Measurements from ENCODE around the gene DNAH1.
A peak's percentile ranks its signal among the peaks of the same experiment; 100 is the strongest.
"Not testable (repeated sequence)": the region's sequence is repeated elsewhere in the genome, so short reads cannot be mapped to it uniquely, and the experiment has no call there.

DNAH1 gene

DNA sequence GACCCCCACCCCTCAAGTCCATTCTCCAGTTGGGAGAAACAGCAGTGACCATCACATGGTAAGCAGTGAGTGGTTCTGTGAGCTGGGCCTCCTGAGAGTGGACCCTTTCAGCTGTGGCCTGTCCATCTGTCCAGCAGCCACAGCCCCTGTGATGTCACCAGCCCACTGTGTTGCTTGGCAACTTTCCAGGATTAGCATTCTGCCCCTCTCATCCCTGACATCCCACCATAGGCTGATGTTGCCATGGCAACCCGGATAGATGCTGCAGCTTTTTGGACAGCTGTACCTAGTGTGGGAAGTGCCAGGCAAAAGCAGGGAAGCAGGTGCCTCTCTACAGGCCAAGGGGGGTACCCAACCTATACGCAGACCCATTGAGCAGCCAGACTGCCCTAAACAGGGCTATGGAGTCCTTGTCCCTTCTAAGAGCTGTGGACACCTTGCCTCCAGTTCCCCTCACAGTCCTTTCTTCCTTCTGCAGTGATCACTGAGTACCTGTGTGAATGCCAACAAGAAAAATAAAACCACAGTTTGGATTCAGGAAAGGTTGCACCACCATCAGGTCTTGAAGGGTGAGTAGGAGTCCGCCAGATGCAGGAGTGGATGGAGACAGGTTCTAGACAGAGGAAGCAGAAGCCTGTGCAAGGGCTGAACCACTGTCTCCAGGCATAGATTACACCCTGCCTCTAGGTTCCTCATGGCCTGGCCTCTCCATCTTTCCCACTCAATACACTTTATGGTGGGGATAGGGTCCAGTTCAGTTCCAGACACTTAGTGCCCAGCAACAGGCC is at the start of gene DNAH1:
Gene DNAH1 (plus strand): TSS at position 343 of the 788 bp plus-strand sequence. CDS start 6,124 bp downstream, outside the sequence.
- H3K27ac ChIP-seq (ENCODE audit: low read depth, low read length), result no peak within 1 kb of the TSS
- no peaks in the 10 kb centered on the region for H3K36me3 ChIP-seq (ENCODE audit: control insufficient read depth, insufficient read depth, low read length)
- H3K4me3 ChIP-seq (ENCODE audit: low read length), result peak within 1 kb of the TSS; percentile 71
- no peak within 1 kb of the TSS for H3K9ac ChIP-seq (ENCODE audit: low read length)
- H3K4me1 ChIP-seq (ENCODE audit: control insufficient read depth, insufficient read depth, low read length), result no peaks in the 10 kb centered on the region
- no peaks in the 10 kb centered on the region for H3K27me3 ChIP-seq (ENCODE audit: control insufficient read depth, insufficient read depth, low read length)

- Histone ChIP-seq H3K9ac (ENCODE audit: low read length) (no peak overlapping the region), H3K27me3 (ENCODE audit: control insufficient read depth, insufficient read depth, low read length) (no peaks in the 10 kb centered on the region), H3K27ac (ENCODE audit: low read depth, low read length) (no peak overlapping the region), H3K36me3 (ENCODE audit: control insufficient read depth, insufficient read depth, low read length) (peaks cover 32% of the 10 kb centered on the region), H3K4me1 (ENCODE audit: control insufficient read depth, insufficient read depth, low read length) (peaks cover 3% of the 10 kb centered on the region), H3K4me3 (ENCODE audit: low read length) (no peak overlapping the region)
Measured at GRCh38 chr3:52268036-52268435, 48.1 kb upstream of the DNAH1 start.

DNA sequence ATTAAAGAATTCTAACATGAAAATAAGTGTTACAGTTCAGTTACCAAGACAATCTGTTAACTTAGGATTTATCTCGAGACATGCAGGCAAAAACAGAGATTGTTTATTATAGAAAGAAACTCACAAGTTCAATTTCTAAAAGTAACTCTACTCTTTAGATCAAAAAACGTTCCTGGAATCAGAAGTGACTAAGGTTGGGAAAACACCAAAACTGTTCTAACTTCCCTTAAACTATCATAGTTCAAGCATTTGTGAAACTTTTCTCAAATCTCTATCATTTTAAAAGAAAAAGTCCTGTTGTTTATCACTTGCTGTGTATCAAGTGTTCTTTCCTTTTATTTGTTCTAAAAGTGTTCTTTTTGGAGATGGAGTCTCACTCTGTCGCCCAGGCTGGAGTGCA is 46.3 kb upstream of the DNAH1 start:
- Histone ChIP-seq H3K9ac (ENCODE audit: low read length) (no peak overlapping the region), H3K36me3 (ENCODE audit: control insufficient read depth, insufficient read depth, low read length) (peaks cover 24% of the 10 kb centered on the region)

GRCh38 chr3:52270252-52270754 is 45.8 kb upstream of the DNAH1 start:
- Histone ChIP-seq H3K4me1 (ENCODE audit: control insufficient read depth, insufficient read depth, low read length) (peaks cover 5% of the 10 kb centered on the region), H3K27me3 (ENCODE audit: control insufficient read depth, insufficient read depth, low read length) (no peaks in the 10 kb centered on the region), H3K36me3 (ENCODE audit: control insufficient read depth, insufficient read depth, low read length) (peaks cover 24% of the 10 kb centered on the region), H3K9ac (ENCODE audit: low read length) (no peak overlapping the region), H3K4me3 (ENCODE audit: low read length) (no peak overlapping the region), H3K27ac (ENCODE audit: low read depth, low read length) (no peak overlapping the region)

More for the DNA sequence above, 46.3 kb upstream of the DNAH1 start:
- peaks cover 3% of the 10 kb centered on the region for H3K4me1 ChIP-seq (ENCODE audit: control insufficient read depth, insufficient read depth, low read length)
- no peak overlapping the region for H3K4me3 ChIP-seq (ENCODE audit: low read length)
- no peaks in the 10 kb centered on the region for H3K27me3 ChIP-seq (ENCODE audit: control insufficient read depth, insufficient read depth, low read length)
- no peak overlapping the region for H3K27ac ChIP-seq (ENCODE audit: low read depth, low read length)

- H3K9ac ChIP-seq (ENCODE audit: low read length); H3K27me3 ChIP-seq (ENCODE audit: control insufficient read depth, insufficient read depth, low read length); H3K4me3 ChIP-seq (ENCODE audit: low read length); H3K27ac ChIP-seq (ENCODE audit: low read depth, low read length): not testable (repeated sequence)
- Histone ChIP-seq H3K36me3 (ENCODE audit: control insufficient read depth, insufficient read depth, low read length) (peaks cover 21% of the 10 kb centered on the region), H3K4me1 (ENCODE audit: control insufficient read depth, insufficient read depth, low read length) (peaks cover 18% of the 10 kb centered on the region)
Measured at GRCh38 chr3:52272172-52272571, 43.9 kb upstream of the DNAH1 start.

GRCh38 chr3:52272831-52273230 is 43.3 kb upstream of the DNAH1 start:
- Histone ChIP-seq H3K27ac (ENCODE audit: low read depth, low read length) (no peak overlapping the region), H3K9ac (ENCODE audit: low read length) (no peak overlapping the region), H3K4me1 (ENCODE audit: control insufficient read depth, insufficient read depth, low read length) (peaks cover 18% of the 10 kb centered on the region), H3K4me3 (ENCODE audit: low read length) (no peak overlapping the region), H3K27me3 (ENCODE audit: control insufficient read depth, insufficient read depth, low read length) (no peaks in the 10 kb centered on the region), H3K36me3 (ENCODE audit: control insufficient read depth, insufficient read depth, low read length) (peaks cover 18% of the 10 kb centered on the region)

GRCh38 chr3:52274781-52275180 is 41.3 kb upstream of the DNAH1 start:
- peak overlapping the region; percentile 58 for H3K27ac ChIP-seq (ENCODE audit: low read depth, low read length)
- H3K9ac ChIP-seq (ENCODE audit: low read length); H3K4me3 ChIP-seq (ENCODE audit: low read length); H3K27me3 ChIP-seq (ENCODE audit: control insufficient read depth, insufficient read depth, low read length): not testable (repeated sequence)
- peaks cover 11% of the 10 kb centered on the region for H3K36me3 ChIP-seq (ENCODE audit: control insufficient read depth, insufficient read depth, low read length)
- peaks cover 24% of the 10 kb centered on the region for H3K4me1 ChIP-seq (ENCODE audit: control insufficient read depth, insufficient read depth, low read length)

GRCh38 chr3:52277071-52277964 is 38.8 kb upstream of the DNAH1 start:
- no peaks in the 10 kb centered on the region for H3K27me3 ChIP-seq (ENCODE audit: control insufficient read depth, insufficient read depth, low read length)
- H3K4me1 ChIP-seq (ENCODE audit: control insufficient read depth, insufficient read depth, low read length), result peaks cover 21% of the 10 kb centered on the region
- peak overlapping the region; percentile 99 for H3K4me3 ChIP-seq (ENCODE audit: low read length)

DNA sequence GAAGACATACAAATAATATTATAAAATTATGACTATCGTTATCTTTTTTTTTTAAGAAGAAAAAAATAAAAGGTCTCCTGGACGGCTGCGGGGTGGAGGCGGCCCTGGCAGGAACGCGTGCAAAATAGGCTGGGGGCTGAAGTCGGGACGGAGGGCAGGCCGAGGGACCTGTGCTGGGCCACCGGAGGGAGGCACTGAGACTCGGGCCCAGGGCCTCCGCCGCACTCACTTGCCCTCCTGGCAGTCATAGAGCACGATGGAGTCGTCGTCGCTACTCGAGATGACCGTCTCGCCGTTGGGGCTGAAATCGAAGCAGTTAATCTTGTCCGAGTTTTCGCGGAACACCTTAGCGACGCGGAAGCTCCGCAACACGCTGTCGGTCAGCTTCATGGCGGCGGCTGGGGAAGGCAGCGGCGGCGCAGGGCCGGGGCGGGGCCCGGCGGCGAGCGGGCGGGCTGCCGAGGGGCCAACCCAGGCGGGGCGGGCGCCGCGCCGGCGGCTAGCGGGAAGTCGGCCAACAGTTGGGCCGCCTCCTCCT is 38.1 kb upstream of the DNAH1 start:
- H3K4me1 ChIP-seq (ENCODE audit: control insufficient read depth, insufficient read depth, low read length), result peaks cover 21% of the 10 kb centered on the region
- H3K4me3 ChIP-seq (ENCODE audit: low read length), result peak overlapping the region; percentile 99
- H3K27me3 ChIP-seq (ENCODE audit: control insufficient read depth, insufficient read depth, low read length), result no peaks in the 10 kb centered on the region
- H3K9ac ChIP-seq (ENCODE audit: low read length), result peak overlapping the region; percentile 98
- peak overlapping the region; percentile 100 for H3K27ac ChIP-seq (ENCODE audit: low read depth, low read length)
- peaks cover 6% of the 10 kb centered on the region for H3K36me3 ChIP-seq (ENCODE audit: control insufficient read depth, insufficient read depth, low read length)

More at GRCh38 chr3:52277071-52277964, 38.8 kb upstream of the DNAH1 start:
- H3K36me3 ChIP-seq (ENCODE audit: control insufficient read depth, insufficient read depth, low read length), result peaks cover 11% of the 10 kb centered on the region
- peak overlapping the region; percentile 98 for H3K9ac ChIP-seq (ENCODE audit: low read length)
- H3K27ac ChIP-seq (ENCODE audit: low read depth, low read length), result peak overlapping the region; percentile 100

- Histone ChIP-seq H3K4me3 (ENCODE audit: low read length) (peak within 1 kb of the TSS; percentile 99), H3K27ac (ENCODE audit: low read depth, low read length) (peak within 1 kb of the TSS; percentile 100), H3K4me1 (ENCODE audit: control insufficient read depth, insufficient read depth, low read length) (peaks cover 21% of the 10 kb centered on the region), H3K9ac (ENCODE audit: low read length) (peak within 1 kb of the TSS; percentile 98), H3K27me3 (ENCODE audit: control insufficient read depth, insufficient read depth, low read length) (no peaks in the 10 kb centered on the region), H3K36me3 (ENCODE audit: control insufficient read depth, insufficient read depth, low read length) (peaks cover 6% of the 10 kb centered on the region)
Measured at GRCh38 chr3:52278510-52279069, 37.5 kb upstream of the DNAH1 start, which contains the start of gene WDR82. Gene WDR82 (minus strand): TSS chr3:52278649. CDS start chr3:52278361, 288 bp downstream.

DNA sequence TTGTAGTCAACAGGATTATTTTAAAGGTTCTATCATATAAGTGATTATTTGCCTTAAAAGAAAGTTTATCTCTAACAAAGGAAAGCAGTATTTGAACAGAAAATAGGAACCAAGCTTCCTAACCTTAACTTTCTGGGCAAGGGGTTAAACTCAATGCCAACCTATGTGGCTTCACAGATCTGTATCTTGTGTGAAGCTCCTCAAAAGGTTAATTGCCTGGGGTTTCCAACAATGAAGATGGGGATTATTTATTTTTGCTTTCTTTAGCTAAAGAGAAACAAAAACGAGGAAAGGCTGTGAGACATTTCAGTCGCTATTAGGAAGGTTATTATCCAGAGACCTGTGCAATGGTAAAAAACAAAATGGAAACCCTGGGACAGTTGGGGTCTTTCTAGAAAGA is 36.5 kb upstream of the DNAH1 start:
- peak overlapping the region; percentile 99 for H3K4me3 ChIP-seq (ENCODE audit: low read length)
- H3K9ac ChIP-seq (ENCODE audit: low read length), result no peak overlapping the region

DNA sequence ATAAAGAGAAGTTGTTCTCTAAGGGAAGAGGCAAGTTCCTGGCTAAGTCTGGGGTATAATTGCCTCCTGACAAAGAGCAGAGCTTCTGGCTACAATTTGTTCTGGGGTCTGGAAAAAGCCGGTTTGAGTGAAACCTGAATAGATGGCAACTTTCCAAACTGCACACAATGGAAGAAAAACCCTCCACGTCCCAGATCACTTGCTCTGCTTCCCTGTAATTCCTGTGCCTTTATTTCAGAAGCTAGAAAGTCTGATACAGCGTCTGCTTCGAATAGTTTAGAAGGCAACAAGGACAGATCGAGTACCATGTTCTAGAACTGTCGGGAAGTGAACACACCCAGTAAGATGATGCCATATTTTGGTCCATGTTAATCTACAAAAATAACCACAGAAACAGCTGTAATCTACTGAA is 36.1 kb upstream of the DNAH1 start:
- Histone ChIP-seq H3K27me3 (ENCODE audit: control insufficient read depth, insufficient read depth, low read length) (no peaks in the 10 kb centered on the region), H3K36me3 (ENCODE audit: control insufficient read depth, insufficient read depth, low read length) (peaks cover 6% of the 10 kb centered on the region), H3K9ac (ENCODE audit: low read length) (no peak overlapping the region), H3K27ac (ENCODE audit: low read depth, low read length) (peak overlapping the region; percentile 100), H3K4me3 (ENCODE audit: low read length) (no peak overlapping the region), H3K4me1 (ENCODE audit: control insufficient read depth, insufficient read depth, low read length) (peaks cover 21% of the 10 kb centered on the region)

More for the DNA sequence above, 36.5 kb upstream of the DNAH1 start:
- Histone ChIP-seq H3K27ac (ENCODE audit: low read depth, low read length) (peak overlapping the region; percentile 100), H3K27me3 (ENCODE audit: control insufficient read depth, insufficient read depth, low read length) (no peaks in the 10 kb centered on the region), H3K36me3 (ENCODE audit: control insufficient read depth, insufficient read depth, low read length) (peaks cover 6% of the 10 kb centered on the region), H3K4me1 (ENCODE audit: control insufficient read depth, insufficient read depth, low read length) (peaks cover 21% of the 10 kb centered on the region)
